ENCODE data around the gene ARHGAP9. TPM values are rescaled to one million over a fixed set of nuclear protein-coding genes. Genes with fewer than 3 reads are reported as not detected.
"Not testable (repeated sequence)": the region's sequence is repeated elsewhere in the genome, so short reads cannot be mapped to it uniquely, and the experiment has no call there.

Gene ARHGAP9
- total RNA-seq, 1 donor from 2014 or later, result 5.9 TPM

GRCh38 chr12:57430112-57430930 lies 49.3 kb downstream of the ARHGAP9 start:
- intact Hi-C loops (cut with DNase I), result loop anchor here (2.0 kb wide), 1 partner anchor 22 kb away; no protein-coding TSS in a partner anchor
- DNase-seq (ENCODE audit: low spot score), result peak; percentile 82

- DNase-seq (ENCODE audit: low spot score), result no peak
- intact Hi-C loops (cut with DNase I), result loop anchor here (2.0 kb wide), 1 partner anchor 23 kb away; no protein-coding TSS in a partner anchor
Measured at GRCh38 chr12:57429473-57430111, 50.1 kb downstream of the ARHGAP9 start.

GRCh38 chr12:57428965-57429364 lies 50.7 kb downstream of the ARHGAP9 start:
- intact Hi-C loops (cut with DNase I), result no loop called here

DNA sequence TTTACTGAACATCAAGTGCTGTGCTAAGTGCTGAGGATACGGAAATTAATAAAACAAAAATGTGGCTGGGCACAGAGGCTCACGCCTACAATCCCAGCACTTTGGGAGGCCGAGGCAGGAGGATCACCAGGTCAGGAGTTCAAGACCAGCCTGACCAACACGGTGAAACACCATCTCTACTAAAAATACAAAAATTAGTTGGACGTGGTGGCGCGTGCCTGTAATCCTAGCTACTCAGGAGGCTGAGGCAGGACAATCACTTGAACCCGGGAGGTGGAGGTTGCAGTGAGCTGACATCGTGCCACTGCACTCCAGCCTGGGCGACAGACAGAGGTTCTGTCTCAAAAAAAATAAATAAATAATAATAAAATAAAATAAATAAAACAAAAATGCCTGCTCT lies 52.7 kb downstream of the ARHGAP9 start:
- intact Hi-C loops (cut with DNase I); DNase-seq (ENCODE audit: low spot score): not testable (repeated sequence)

More at GRCh38 chr12:57428965-57429364, 50.7 kb downstream of the ARHGAP9 start:
- no peak for DNase-seq (ENCODE audit: low spot score)

Small RNA genes lying within 50 kb of the gene (microRNA-seq; reads per million reads assigned to microRNA genes)
- gene MIR616 (not detected), gene MIR6758 (not detected)

Other genes starting within 250 kb of the ARHGAP9 start
- gene STAC3, start 228.7 kb downstream of the ARHGAP9 start, total RNA-seq, result 0.94 TPM
- 77.7 TPM for gene R3HDM2, start 48.8 kb downstream of the ARHGAP9 start, total RNA-seq
- not detected for gene INHBC, start 45.1 kb downstream of the ARHGAP9 start, total RNA-seq
- gene INHBE, start 24.6 kb downstream of the ARHGAP9 start, total RNA-seq, result 0.73 TPM
- gene GLI1, start 20.1 kb downstream of the ARHGAP9 start, total RNA-seq, result 0.83 TPM
- gene MARS1, start 8.2 kb upstream of the ARHGAP9 start, total RNA-seq, result 89.2 TPM
- gene DDIT3, start 40.6 kb upstream of the ARHGAP9 start, total RNA-seq, result 24.0 TPM
- gene MBD6, start 43.0 kb upstream of the ARHGAP9 start, total RNA-seq, result 39.9 TPM
- gene DCTN2, start 67.3 kb upstream of the ARHGAP9 start, total RNA-seq, result 100 TPM
- 0.22 TPM for gene KIF5A, start 70.2 kb upstream of the ARHGAP9 start, total RNA-seq
- gene PIP4K2C, start 111.3 kb upstream of the ARHGAP9 start, total RNA-seq, result 17.9 TPM
- gene DTX3, start 125.0 kb upstream of the ARHGAP9 start, total RNA-seq, result 31.0 TPM
- gene ARHGEF25, start 131.6 kb upstream of the ARHGAP9 start, total RNA-seq, result 15.0 TPM
- 11.1 TPM for gene B4GALNT1, start 153.3 kb upstream of the ARHGAP9 start, total RNA-seq
- 133 TPM for gene OS9, start 214.3 kb upstream of the ARHGAP9 start, total RNA-seq

Measured in cardiac septum (tissue), 1 donor.